GM12874 (cell line): ENCODE data around the gene ITGB4.

Experiments used
- TF ChIP-seq, protein P1 (sequence below): IDR thresholded peaks from 2 replicates; pipeline ENCODE4 v1.5.1; 2011; ENCODE audit warnings: low read depth, mild to moderate bottlenecking, control low read depth, low read length, moderate library complexity; ENCODE audit not compliant: insufficient read depth

Gene ITGB4

DNA sequence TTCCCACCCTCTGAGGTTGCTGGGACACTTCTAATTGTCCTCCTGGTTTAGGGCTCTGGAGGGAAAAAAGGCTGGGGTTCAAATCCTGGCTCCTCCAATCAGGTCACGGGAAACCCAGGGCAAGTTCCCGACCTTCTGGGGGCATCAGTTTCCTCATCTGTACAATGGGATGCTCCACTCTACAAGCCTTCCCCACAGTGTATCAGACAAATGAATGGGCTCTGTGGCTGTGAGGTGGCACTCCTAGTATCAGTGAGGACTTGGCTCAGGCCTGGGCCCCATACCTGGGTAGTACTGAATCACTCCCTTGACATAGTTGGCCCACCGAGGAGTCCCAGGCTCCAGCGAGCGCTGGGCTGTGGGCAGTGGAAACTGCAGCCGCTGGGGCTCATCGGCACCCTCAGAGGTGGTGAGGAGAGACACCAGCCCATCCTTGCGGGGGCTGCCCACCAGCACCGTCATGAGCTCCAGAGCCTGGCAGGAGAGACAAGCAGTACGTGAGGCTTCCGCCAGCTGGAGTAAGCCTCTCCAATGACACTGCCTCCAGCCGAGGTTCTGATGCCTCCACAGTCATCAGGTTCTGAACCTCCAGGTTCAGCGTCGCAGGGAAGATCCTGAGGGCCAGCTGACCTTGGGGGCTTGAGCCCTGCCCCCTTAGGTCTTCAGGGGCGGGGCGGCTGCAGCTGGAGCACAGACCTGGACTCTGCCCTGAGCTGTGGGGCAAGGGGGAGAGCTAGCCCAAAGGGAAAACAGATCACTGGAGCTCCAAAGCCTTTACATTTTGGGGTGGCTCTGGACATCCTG is 42.6 kb downstream of the ITGB4 start:
- TF ChIP-seq, protein P1, sequence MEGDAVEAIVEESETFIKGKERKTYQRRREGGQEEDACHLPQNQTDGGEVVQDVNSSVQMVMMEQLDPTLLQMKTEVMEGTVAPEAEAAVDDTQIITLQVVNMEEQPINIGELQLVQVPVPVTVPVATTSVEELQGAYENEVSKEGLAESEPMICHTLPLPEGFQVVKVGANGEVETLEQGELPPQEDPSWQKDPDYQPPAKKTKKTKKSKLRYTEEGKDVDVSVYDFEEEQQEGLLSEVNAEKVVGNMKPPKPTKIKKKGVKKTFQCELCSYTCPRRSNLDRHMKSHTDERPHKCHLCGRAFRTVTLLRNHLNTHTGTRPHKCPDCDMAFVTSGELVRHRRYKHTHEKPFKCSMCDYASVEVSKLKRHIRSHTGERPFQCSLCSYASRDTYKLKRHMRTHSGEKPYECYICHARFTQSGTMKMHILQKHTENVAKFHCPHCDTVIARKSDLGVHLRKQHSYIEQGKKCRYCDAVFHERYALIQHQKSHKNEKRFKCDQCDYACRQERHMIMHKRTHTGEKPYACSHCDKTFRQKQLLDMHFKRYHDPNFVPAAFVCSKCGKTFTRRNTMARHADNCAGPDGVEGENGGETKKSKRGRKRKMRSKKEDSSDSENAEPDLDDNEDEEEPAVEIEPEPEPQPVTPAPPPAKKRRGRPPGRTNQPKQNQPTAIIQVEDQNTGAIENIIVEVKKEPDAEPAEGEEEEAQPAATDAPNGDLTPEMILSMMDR: no peak

DNA sequence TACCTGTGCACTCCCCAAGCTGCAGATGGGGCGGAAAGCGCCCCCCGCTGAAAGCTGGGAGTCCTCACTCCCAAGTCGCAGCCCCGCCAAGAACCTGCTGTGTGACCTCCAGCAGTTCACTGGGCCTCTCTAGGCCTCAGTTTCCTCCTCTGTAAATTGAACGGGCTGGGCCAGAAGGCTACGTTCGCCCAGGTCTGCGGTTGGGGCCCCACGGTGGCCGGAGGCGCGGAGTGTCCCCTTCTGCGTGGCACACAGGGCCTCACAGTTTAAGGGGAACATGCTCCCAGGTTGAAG is 43.1 kb downstream of the ITGB4 start:
- TF ChIP-seq, protein P1: no peak

GRCh38 chr17:75764711-75765421 is 43.6 kb downstream of the ITGB4 start, which contains the start of gene GALK1:
Gene GALK1, minus strand, starts transcription at chr17:75765192. Its CDS starts 56 bp downstream, at chr17:75765136.
- TF ChIP-seq, protein P1: peak; percentile 82

DNA sequence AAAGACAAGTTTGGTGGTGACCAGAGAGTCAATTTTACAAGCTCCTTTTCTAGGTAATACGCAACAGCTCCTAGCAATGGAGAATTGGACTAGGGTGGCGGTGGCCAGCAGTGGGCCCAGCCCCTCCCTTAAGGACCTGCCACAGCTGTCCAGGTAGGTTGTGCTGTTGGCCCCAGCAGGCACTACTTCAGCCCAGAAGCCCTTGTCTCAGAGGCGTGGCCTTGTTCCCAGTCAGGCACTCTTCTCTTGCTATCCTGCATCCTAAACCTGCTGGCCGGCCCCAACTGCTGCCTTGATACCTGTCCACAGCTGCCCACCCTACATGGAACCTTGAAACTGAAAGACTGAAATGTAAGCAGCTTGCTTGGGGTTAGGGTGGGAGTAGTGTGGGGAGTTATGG is 44.7 kb downstream of the ITGB4 start:
- TF ChIP-seq, protein P1: no peak

DNA sequence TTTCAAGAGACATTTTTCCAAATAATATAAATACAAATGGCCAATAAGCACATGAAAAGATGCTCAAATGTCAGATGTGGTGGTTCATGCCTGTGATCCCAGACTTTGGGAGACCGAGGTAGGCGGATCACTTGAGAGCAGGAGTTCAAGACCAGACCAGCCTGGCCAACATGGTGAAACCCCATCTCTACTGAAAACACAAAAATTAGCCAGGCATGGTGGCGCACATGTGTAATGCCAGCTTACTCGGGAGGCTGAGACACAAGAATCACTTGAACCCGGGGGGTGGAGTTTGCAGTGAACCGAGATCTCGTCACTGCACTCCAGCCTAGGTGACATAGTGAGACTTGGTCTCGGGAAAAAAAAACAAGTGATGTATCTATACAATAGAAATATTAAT is 46.6 kb downstream of the ITGB4 start:
- TF ChIP-seq, protein P1: no peak

DNA sequence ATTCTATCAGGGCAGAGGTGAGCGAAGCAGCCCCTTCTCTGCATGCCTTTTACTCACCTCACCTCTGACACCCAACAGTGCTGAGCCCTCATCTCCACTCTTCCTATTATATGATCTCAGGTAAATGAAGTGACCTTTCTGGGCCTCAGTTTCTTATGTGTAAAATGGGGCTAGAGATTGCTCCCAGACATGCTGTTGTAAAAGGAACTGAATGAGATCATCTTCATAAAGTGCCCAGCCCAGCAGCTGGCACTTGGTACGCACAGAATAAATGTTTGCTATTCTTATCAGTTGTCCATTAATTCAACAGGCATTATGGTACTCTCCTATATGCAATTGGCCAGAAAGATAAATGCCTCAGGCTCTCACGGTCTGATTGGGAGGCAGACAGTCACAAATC is 48.3 kb downstream of the ITGB4 start:
- TF ChIP-seq, protein P1: no peak

- TF ChIP-seq, protein P1: no peak
Measured at GRCh38 chr17:75771334-75772281, 50.3 kb downstream of the ITGB4 start.
